ENCODE results near the gene ZBTB2. TPM values are rescaled to one million over a fixed set of nuclear protein-coding genes. Genes with fewer than 3 reads are reported as not detected.

The ZBTB2 gene
- total RNA-seq, 2 donors from 2014 or later: 5.3 to 8.4 TPM

DNA sequence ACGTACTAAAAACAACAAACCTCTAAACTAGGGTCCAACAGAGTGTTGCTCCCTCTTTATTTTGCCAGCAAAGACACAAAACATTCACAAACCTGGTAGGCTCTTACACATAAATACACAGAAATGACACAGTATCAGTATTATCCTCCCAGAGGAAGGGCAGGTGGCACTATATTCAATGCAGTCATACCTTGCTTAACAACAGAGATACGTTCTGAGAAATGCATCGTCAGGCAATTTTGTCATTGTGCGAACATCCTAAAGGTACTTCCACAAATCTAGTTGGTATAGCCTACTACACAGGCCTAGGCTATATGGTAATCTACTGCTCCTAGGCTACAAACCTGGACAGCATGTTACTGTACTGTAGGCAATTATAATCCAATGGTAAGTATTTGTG, 9.6 kb downstream of the ZBTB2 start:
- DNase-seq (ENCODE audit: low spot score): no peak
- Histone ChIP-seq H3K27me3 (replicated peaks; ENCODE audit: insufficient read depth) (no peaks in the 10 kb centered on the region), H3K9me3 (no peaks in the 10 kb centered on the region), H3K4me1 (ENCODE audit: control insufficient read depth in 1 of 2, low read depth in 2 of 2) (no peaks in the 10 kb centered on the region), H3K4me3 (no peak overlapping the region), H3K27ac (no peak overlapping the region), H3K36me3 (no peaks in the 10 kb centered on the region)
- ATAC-seq (ENCODE audit: insufficient number of reproducible peaks, low FRiP score, low read depth): no peak
- TF ChIP-seq, protein P1, sequence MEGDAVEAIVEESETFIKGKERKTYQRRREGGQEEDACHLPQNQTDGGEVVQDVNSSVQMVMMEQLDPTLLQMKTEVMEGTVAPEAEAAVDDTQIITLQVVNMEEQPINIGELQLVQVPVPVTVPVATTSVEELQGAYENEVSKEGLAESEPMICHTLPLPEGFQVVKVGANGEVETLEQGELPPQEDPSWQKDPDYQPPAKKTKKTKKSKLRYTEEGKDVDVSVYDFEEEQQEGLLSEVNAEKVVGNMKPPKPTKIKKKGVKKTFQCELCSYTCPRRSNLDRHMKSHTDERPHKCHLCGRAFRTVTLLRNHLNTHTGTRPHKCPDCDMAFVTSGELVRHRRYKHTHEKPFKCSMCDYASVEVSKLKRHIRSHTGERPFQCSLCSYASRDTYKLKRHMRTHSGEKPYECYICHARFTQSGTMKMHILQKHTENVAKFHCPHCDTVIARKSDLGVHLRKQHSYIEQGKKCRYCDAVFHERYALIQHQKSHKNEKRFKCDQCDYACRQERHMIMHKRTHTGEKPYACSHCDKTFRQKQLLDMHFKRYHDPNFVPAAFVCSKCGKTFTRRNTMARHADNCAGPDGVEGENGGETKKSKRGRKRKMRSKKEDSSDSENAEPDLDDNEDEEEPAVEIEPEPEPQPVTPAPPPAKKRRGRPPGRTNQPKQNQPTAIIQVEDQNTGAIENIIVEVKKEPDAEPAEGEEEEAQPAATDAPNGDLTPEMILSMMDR (IDR thresholded peaks at IDR 0.05): no peak

GRCh38 chr6:151380848-151381205, 10.5 kb downstream of the ZBTB2 start:
- H3K4me3 ChIP-seq: no peak overlapping the region
- H3K9me3 ChIP-seq: no peaks in the 10 kb centered on the region
- no peaks in the 10 kb centered on the region for H3K27me3 ChIP-seq (replicated peaks; ENCODE audit: insufficient read depth)
- peak overlapping the region in 1 of 2 donors; percentile 24 for H3K27ac ChIP-seq
- no peaks in the 10 kb centered on the region for H3K4me1 ChIP-seq (ENCODE audit: control insufficient read depth in 1 of 2, low read depth in 2 of 2)
- DNase-seq (ENCODE audit: low spot score): no peak
- ATAC-seq (ENCODE audit: insufficient number of reproducible peaks, low FRiP score, low read depth): no peak
- TF ChIP-seq, protein P1 (IDR thresholded peaks at IDR 0.05): no peak
- H3K36me3 ChIP-seq: no peaks in the 10 kb centered on the region

DNA sequence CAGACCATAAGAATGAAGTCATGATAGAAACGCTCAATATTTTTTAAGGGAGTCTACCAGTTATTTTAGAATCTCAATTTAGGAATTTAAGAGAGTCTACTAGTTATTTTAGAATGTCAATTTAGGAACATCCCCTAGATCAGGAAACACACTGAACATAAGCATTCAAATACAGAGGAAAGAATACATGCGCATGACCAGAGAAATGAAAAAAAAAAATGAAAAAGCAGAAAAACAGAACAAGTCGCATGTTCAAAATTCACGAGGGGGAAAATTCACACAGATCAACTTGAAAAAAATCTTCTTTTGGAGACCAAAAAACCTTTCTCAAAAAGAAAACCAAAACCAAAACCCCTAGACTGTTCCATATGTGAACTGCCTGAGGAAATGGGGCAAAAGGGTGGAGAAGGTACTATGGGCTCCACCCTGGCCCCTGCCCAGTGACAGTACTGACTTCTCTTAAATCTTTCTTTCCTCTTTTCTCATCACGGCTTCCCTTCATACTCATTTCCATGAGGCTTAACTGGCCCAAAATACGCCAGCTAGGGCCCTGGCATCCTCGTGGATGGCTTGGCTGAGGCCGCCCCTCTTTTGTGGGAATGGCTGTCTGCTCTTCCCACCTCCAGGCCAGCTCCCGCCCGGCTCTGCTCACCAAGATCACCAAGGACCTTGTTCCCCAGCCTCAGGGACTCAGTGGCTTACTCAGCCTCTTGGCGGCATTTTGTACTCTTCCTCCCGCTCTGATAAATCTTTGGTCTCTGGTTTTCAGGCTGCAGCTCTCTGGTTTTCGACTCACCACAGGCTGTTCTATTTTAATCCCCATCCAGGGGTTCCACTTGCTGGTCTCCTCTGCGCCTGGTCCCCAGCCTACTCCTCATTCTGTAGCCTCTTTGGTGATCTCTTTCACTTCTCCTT, 11.2 kb downstream of the ZBTB2 start:
- no peak for ATAC-seq (ENCODE audit: insufficient number of reproducible peaks, low FRiP score, low read depth)
- no peaks in the 10 kb centered on the region for H3K27me3 ChIP-seq (replicated peaks; ENCODE audit: insufficient read depth)

GRCh38 chr6:151377095-151377494, 14.3 kb downstream of the ZBTB2 start:
- TF ChIP-seq, protein P1 (IDR thresholded peaks at IDR 0.05): no peak
- no peak for DNase-seq (ENCODE audit: low spot score)
- H3K9me3 ChIP-seq: no peaks in the 10 kb centered on the region
- H3K4me3 ChIP-seq: no peak overlapping the region
- H3K27me3 ChIP-seq (replicated peaks; ENCODE audit: insufficient read depth): no peaks in the 10 kb centered on the region
- no peak overlapping the region for H3K27ac ChIP-seq
- no peaks in the 10 kb centered on the region for H3K36me3 ChIP-seq
- no peak for ATAC-seq (ENCODE audit: insufficient number of reproducible peaks, low FRiP score, low read depth)
- H3K4me1 ChIP-seq (ENCODE audit: control insufficient read depth in 1 of 2, low read depth in 2 of 2): peaks cover 4 to 6% of the 10 kb centered on the region in 2 donors

More for the DNA sequence above, 11.2 kb downstream of the ZBTB2 start:
- TF ChIP-seq, protein P1 (IDR thresholded peaks at IDR 0.05): no peak
- no peaks in the 10 kb centered on the region for H3K9me3 ChIP-seq
- peak overlapping the region; percentile 8 to 24 for H3K27ac ChIP-seq
- H3K4me1 ChIP-seq (ENCODE audit: control insufficient read depth in 1 of 2, low read depth in 2 of 2): no peaks in the 10 kb centered on the region
- peak overlapping the region; percentile 49 for H3K4me3 ChIP-seq
- DNase-seq (ENCODE audit: low spot score): no peak
- H3K36me3 ChIP-seq: no peaks in the 10 kb centered on the region

DNA sequence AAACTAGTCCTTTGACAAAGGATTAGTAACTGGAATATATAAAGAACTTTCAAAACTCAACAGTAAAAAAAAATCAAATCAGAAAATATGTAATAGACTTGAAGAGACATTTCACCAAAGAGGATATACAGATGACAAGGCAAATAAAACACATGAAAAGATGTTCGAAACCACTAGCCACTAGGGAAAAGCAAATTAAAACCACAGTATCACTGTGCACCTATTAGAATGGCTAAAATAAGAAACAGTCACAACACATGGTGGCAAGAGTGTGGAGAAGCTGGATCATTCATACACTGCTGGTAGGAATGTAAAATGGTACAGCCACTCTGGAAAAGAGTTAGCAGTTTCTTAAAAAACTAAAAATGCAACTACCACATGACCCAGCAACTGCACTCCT, 14.9 kb downstream of the ZBTB2 start:
- no peaks in the 10 kb centered on the region for H3K27me3 ChIP-seq (replicated peaks; ENCODE audit: insufficient read depth)
- TF ChIP-seq, protein P1 (IDR thresholded peaks at IDR 0.05): no peak
- ATAC-seq (ENCODE audit: insufficient number of reproducible peaks, low FRiP score, low read depth) (no peak), DNase-seq (ENCODE audit: low spot score) (no peak)
- H3K36me3 ChIP-seq: no peaks in the 10 kb centered on the region
- H3K4me3 ChIP-seq: no peak overlapping the region
- H3K4me1 ChIP-seq (ENCODE audit: control insufficient read depth in 1 of 2, low read depth in 2 of 2): peaks cover 4 to 6% of the 10 kb centered on the region in 2 donors
- H3K9me3 ChIP-seq: no peaks in the 10 kb centered on the region
- H3K27ac ChIP-seq: no peak overlapping the region

Measured in thoracic aorta (tissue), 2 donors.